Activated CD8-positive, alpha-beta T cell treated with anti-CD3 and anti-CD28 coated beads for 36 hours (primary cell): Measurements from ENCODE around the gene GMPR. TPM values are rescaled to one million over a fixed set of nuclear protein-coding genes. Genes with fewer than 3 reads are reported as not detected.
A peak's percentile ranks its signal among the peaks of the same experiment; 100 is the strongest.

Experiments
- ATAC-seq: fragments of 200-7000 bp; cut with Tn5 transposase; one replicate; pipeline ENCODE4 v1.10.0; 2021; ENCODE audit warnings: mild to moderate bottlenecking, moderate library complexity
- CTCF ChIA-PET: fragments of 350-600 bp; sonication (Branson Sonifier 250); formaldehyde crosslinking; loops from one replicate; lab custom pipeline; 2021; ENCODE audit warnings: antibody characterized with exemption; lab: Charles Lee
- POLR2A ChIA-PET: fragments of 350-600 bp; sonication (Branson Sonifier 250); formaldehyde crosslinking; loops from one replicate; lab custom pipeline; 2021; ENCODE audit warnings: antibody characterized with exemption; lab: Charles Lee
- DNase-seq: peaks from one replicate; pipeline ENCODE4 v3.0.0-alpha.2; 2020
- H3K27ac Mint-ChIP-seq: one replicate; pipeline ENCODE4 v1.8.0; 2021; ENCODE audit warnings: mild to moderate bottlenecking, mixed read lengths
- H3K27me3 Mint-ChIP-seq: one replicate; pipeline ENCODE4 v1.8.0; 2021; ENCODE audit warnings: mixed read lengths
- H3K36me3 Mint-ChIP-seq: one replicate; pipeline ENCODE4 v1.8.0; 2021; ENCODE audit warnings: low read depth, mixed read lengths
- H3K4me1 Mint-ChIP-seq: one replicate; pipeline ENCODE4 v1.8.0; 2021; ENCODE audit warnings: low read depth, mixed read lengths
- H3K4me3 Mint-ChIP-seq: one replicate; pipeline ENCODE4 v1.8.0; 2021; ENCODE audit warnings: mild to moderate bottlenecking, moderate library complexity, mixed read lengths
- H3K9me3 Mint-ChIP-seq: one replicate; pipeline ENCODE4 v1.8.0; 2021; ENCODE audit warnings: mixed read lengths
- intact Hi-C: fragments of 100-400 bp; cut with micrococcal nuclease; formaldehyde crosslinking; loops from one replicate; pipeline ENCODE4 v1.10.0; 2022
- total RNA-seq, 2 experiments: library from RNA; stranded (reverse); gene quantifications; one replicate each; pipeline ENCODE4 v1.2.3, GENCODE V29; 2021
- TF ChIP-seq, protein P1 (sequence below): fragments of 200-600 bp; IDR thresholded peaks from one replicate; pipeline ENCODE4 v1.8.0; 2022; ENCODE audit warnings: antibody characterized with exemption, mild to moderate bottlenecking

Gene GMPR
- total RNA-seq, 2 experiments from 2014 or later = 0.31 to 0.65 TPM

DNA sequence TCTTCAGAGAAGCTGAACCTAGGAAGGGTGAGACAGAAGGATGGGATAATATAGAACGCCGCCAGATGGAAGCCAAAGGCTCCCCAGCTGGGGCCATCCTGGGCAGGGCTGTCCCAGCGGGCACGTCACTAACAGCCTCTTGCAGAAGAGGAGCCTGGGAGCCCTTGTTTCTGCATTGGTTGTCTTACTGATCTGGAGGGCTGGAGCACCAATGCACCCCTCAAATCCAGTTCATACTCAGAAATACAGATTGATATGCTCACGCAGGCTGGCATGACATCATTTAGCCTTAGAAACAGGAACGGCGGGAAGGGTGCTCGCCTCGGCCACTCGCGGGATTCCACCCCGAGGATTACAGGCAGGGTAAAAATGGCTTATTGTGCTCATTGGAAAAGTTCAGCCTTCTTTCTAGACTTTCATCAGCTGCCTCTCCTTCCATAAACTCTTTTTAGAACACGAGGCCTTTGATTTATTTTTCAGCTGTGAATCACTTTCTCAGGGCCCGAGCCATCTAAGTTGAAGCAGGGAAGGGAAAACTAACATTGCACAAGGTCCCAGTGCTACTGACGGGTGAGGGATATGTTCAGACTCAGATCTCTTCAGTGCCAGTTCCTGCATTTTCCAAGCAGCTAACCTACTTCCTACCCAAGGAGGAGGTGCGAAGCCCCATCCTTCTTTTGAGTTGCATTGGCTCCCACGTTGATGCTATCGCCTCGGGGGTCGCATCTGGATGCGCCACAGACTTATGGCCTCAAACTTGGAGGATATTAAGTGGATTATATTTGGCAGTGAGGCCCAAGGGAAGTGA is 82.3 kb downstream of the GMPR start:
- intact Hi-C loops = loop anchor here (5.0 to 10.0 kb wide), 3 partner anchors 188 to 634 kb away; no protein-coding TSS in a partner anchor
- peak; percentile 20 for DNase-seq

GRCh38 chr6:16321341-16321710 is 82.9 kb downstream of the GMPR start:
- Mint-ChIP-seq H3K4me3 (no peak overlapping the region), H3K4me1 (peaks cover 88% of the 10 kb centered on the region), H3K27me3 (no peaks in the 10 kb centered on the region), H3K36me3 (peaks cover 27% of the 10 kb centered on the region), H3K9me3 (no peaks in the 10 kb centered on the region), H3K27ac (peak overlapping the region; percentile 94)
- POLR2A ChIA-PET = no interaction called here
- CTCF ChIA-PET = interaction anchor here (1.6 to 4.9 kb wide), 2 partner anchors 11 to 442 kb away, joined by 8 to 54 read pairs; no protein-coding TSS in a partner anchor
- no peak for DNase-seq
- intact Hi-C loops = loop anchor here (5.0 to 10.0 kb wide), 3 partner anchors 189 to 633 kb away; no protein-coding TSS in a partner anchor
- TF ChIP-seq, protein P1, sequence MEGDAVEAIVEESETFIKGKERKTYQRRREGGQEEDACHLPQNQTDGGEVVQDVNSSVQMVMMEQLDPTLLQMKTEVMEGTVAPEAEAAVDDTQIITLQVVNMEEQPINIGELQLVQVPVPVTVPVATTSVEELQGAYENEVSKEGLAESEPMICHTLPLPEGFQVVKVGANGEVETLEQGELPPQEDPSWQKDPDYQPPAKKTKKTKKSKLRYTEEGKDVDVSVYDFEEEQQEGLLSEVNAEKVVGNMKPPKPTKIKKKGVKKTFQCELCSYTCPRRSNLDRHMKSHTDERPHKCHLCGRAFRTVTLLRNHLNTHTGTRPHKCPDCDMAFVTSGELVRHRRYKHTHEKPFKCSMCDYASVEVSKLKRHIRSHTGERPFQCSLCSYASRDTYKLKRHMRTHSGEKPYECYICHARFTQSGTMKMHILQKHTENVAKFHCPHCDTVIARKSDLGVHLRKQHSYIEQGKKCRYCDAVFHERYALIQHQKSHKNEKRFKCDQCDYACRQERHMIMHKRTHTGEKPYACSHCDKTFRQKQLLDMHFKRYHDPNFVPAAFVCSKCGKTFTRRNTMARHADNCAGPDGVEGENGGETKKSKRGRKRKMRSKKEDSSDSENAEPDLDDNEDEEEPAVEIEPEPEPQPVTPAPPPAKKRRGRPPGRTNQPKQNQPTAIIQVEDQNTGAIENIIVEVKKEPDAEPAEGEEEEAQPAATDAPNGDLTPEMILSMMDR = no peak
- ATAC-seq = no peak

More for the DNA sequence above, 82.3 kb downstream of the GMPR start:
- ChIA-PET POLR2A (interaction anchor here (0.7 to 0.8 kb wide), 2 partner anchors 100 to 155 kb away, joined by 4 read pairs; no protein-coding TSS in a partner anchor), CTCF (interaction anchor here (1.5 to 4.9 kb wide), 3 partner anchors 12 to 443 kb away, joined by 4 to 54 read pairs (median 8); no protein-coding TSS in a partner anchor)
- Mint-ChIP-seq H3K27me3 (no peaks in the 10 kb centered on the region), H3K9me3 (no peaks in the 10 kb centered on the region), H3K4me1 (peaks cover 86% of the 10 kb centered on the region), H3K36me3 (peaks cover 23% of the 10 kb centered on the region), H3K4me3 (peak overlapping the region; percentile 61), H3K27ac (peak overlapping the region; percentile 94)
- no peak for ATAC-seq
- TF ChIP-seq, protein P1 = no peak

GRCh38 chr6:16321826-16322225 is 83.4 kb downstream of the GMPR start:
- TF ChIP-seq, protein P1 = no peak
- no peaks in the 10 kb centered on the region for H3K27me3 Mint-ChIP-seq
- no peaks in the 10 kb centered on the region for H3K9me3 Mint-ChIP-seq
- peaks cover 86% of the 10 kb centered on the region for H3K4me1 Mint-ChIP-seq
- ChIA-PET POLR2A (interaction anchor here (0.6 to 0.9 kb wide), 2 partner anchors 440 to 441 kb away, joined by 3 read pairs; partner anchors contain the start of gene ATXN1), CTCF (interaction anchor here (1.7 to 3.4 kb wide), 2 partner anchors 11 to 426 kb away, joined by 3 to 29 read pairs; no protein-coding TSS in a partner anchor)
- no peak for ATAC-seq
- intact Hi-C loops = loop anchor here (5.0 to 10.0 kb wide), 3 partner anchors 190 to 633 kb away; no protein-coding TSS in a partner anchor
- H3K4me3 Mint-ChIP-seq = no peak overlapping the region
- peaks cover 32% of the 10 kb centered on the region for H3K36me3 Mint-ChIP-seq
- no peak for DNase-seq
- H3K27ac Mint-ChIP-seq = peak overlapping the region; percentile 94

DNA sequence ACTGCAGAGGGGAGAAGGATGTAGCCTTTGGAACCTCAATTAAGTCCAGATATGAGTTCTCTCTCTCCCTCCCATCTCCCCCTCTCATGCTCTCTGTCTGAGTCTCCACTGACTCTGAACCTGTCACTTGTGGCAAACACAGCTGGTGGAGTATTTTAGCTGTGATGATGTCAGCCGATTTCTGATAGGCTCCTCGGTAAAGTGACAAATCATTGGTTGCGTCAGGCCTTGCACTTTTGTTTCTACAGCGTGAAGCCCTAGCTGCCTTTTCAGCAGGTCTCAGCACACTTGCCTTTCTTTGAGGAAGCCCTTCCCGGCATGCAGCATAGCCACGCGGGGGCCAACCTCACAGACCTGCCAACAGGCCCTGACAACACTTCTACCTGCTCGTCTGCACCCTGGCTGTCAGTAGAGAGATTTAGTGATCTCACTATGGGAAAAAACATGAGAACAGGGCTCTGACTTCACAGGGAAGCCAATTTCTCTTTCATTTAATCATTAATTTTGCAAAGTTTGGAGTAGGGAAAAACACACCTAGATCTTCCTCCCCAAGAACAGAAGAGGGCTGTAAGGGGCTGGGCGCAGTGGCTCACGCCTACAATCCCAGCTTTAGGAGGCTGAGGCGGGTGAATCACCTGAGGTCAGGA is 84.4 kb downstream of the GMPR start:
- POLR2A ChIA-PET = interaction anchor here (0.9 to 1.8 kb wide), 4 partner anchors 9 to 440 kb away, joined by 3 to 4 read pairs (median 3); partner anchors contain the start of gene ATXN1
- Mint-ChIP-seq H3K9me3 (no peaks in the 10 kb centered on the region), H3K4me1 (peaks cover 78% of the 10 kb centered on the region), H3K27ac (peak overlapping the region; percentile 94), H3K4me3 (peak overlapping the region; percentile 51), H3K27me3 (no peaks in the 10 kb centered on the region), H3K36me3 (peaks cover 34% of the 10 kb centered on the region)
- TF ChIP-seq, protein P1 = no peak
- DNase-seq (peak; percentile 92), ATAC-seq (peak; percentile 77)
- intact Hi-C loops = loop anchor here (5.0 to 10.0 kb wide), 3 partner anchors 190 to 632 kb away; no protein-coding TSS in a partner anchor
- CTCF ChIA-PET = interaction anchor here (0.8 to 3.4 kb wide), 5 partner anchors 10 to 425 kb away, joined by 3 to 29 read pairs (median 4); no protein-coding TSS in a partner anchor
